HuH-7 (cell line): Measurements from ENCODE around the gene EDN2.

ENCODE experiments used
- DNase-seq: peaks from one replicate; pipeline ENCODE4 v3.0.0; 2011; ENCODE audit warnings: low spot score

EDN2 gene

DNA sequence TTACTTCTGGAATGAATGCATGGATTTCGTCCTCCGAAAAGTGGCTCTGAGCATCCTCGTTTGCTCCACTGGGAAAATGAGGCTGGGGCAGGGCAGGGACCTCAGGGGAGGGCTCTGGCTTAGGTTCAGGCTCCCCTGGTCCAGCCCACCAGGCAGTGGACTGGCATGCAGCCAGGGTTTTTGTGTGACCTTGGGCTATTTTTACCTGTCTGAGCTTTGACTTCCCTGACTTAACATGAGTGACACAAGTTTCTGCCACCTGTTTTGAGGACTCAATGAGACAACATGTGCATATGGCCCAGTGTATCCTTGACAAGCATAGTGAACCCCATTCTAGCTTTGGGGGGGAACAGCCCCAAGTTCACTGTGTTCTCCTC lies 32.6 kb upstream of the EDN2 start:
- no peak for DNase-seq

DNA sequence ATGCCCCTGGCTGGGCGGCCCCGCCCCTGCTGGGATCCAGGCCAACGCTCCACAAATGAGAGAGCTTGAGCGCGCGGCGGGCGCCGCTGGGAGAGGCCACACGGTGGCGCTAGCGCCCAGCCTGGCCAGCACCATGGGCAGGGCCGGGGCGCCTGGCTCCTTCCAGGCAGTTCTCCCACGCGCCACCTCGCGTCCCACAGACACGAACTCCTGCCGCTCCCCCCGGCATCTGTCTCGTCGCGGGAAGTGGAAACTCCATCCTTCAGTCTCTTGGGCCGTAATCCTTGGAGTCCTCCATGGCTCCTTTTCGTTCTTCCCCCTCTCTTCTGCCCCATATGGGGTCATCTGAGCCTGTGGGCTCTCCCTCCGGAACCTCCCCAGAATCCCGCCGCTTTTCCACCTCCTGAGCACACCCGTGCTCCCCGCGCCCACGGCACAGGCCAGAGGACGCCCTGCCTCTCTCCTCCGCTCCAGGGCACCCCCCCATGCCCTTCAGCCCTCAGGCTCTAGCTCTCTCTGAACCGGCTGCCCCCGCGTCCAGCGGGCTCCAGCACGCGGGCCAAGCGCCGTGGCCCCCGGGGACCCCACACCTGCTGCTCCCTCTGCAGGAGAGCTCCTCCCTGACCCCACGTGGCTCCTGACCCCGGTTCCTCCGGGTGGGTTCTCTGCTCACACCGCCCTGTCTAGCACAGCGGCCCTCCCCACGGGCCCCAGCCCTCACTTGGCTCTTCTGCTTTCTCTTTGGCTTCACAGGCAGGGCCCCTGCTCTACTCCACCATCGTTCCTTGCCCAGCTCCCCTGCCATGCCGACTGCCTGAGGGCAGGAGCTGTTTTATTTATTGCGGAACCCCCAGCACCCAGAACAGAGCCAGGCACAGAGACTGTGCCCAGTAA lies 31.9 kb upstream of the EDN2 start:
- peak; percentile 97 for DNase-seq

DNA sequence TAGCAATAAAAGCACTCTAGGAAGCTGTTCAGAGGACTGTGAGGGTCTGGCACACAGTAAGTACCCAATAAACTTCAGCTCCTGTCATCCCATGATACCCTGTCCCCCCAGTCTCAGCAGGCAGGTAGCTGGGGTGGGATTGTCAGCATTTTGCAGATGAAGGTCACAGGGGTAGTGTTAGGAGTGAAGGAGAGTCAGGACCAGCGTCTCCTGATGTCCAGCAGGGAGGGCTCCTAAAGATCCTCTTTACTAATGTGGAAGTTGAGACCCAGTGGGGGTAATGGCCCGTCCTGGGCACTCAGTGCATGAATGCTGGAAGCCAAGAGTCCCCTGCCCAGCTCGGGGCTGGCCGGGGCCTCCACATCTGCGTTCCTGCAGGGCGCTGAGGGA lies 31.3 kb upstream of the EDN2 start:
- no peak for DNase-seq

DNA sequence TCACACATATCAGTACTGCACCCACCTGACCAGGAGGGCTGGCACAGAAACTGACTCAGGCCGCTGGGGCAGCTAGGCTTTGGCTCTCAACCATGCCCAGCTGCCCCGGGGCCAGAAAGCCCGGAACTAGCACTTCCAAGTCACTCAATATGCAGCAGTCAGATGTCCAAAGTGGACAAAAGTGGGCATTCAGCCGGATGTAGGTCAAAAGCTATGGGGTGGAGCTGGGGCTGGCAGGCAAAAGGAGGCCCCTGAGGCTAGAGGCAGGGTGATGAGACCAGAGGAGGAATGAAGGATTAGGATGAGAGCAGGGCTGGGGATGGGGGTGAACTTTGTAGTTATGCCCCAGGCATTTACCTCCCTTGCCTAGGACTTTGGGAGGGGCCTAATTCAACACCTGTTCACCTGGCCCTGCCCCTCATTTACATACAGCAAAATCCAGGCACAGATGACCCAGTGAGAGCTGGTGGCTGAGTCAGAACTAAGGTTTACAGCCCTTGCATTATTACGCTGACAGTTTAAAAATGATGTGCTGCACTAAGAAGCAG lies 30.7 kb upstream of the EDN2 start:
- DNase-seq: no peak

DNA sequence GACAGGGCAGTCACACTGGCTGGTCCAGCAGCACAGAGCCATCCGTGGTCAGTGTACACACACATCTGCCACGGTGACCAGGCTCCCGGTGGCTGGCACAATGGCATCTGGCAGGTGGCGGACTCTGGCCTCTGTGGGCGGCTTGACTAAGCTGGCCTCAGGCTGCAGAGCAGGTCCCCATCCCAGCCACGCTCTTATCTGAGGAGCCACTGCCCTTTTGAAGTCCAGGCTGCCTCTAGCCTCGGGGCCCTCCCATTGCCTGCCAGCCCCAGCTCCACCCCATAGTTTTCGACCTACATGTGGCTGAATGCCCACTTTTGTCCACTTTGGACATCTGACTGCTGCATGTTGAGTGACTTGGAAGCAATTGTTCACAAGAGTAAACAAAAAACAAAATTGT lies 29.9 kb upstream of the EDN2 start:
- DNase-seq: no peak

DNA sequence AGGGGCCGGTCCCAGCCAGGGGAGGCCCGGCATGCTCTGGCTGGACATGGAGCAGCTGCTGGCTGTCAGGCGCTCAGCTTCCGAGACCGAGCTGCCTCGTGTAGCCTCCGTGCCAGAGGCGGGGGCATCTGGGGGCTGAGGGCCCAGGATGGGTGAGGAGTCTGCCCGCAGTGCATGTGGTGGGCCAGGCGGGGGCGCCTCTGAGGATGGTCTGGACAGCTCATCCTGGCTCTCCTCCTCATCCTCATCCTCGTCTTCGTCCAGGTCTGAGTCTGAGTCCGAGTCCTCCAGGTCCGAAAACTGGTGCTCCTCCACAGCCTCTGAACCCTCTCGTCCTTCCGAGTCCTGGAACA lies 28.9 kb upstream of the EDN2 start:
- DNase-seq: peak; percentile 60

DNA sequence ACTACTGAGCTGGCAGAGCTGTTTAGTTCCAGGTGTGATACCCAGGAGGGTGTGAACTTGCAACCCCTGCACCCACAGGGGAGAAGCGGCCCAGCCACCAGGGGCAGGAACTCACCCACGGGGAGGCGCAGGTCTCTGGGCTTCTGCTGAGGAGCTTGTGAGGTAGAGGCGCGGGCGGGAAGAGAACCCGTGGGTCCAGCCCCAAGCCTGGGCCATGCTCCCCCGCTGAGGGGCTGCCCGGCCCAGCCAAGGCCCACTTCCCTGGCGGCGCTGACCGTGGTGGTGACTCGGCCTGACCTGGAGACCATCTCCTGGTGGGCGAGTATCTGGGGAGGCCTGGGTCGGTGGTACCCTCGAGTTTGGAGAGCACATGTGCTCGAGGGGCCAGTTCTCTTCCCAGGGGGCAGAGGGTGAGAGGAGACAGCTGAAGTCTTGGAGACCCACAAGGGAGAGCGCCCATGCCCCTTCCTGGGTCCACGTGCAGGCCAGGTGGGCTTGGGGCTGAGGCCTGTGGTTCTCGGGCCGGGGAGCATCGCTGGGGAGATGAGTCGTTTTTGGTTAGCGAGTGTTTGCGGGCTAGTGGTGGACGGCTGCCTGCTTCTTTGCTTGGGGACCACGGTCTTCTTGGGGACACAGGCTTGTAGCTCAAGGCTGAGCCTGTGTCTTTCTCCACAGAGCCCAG lies 28.4 kb upstream of the EDN2 start:
- no peak for DNase-seq

DNA sequence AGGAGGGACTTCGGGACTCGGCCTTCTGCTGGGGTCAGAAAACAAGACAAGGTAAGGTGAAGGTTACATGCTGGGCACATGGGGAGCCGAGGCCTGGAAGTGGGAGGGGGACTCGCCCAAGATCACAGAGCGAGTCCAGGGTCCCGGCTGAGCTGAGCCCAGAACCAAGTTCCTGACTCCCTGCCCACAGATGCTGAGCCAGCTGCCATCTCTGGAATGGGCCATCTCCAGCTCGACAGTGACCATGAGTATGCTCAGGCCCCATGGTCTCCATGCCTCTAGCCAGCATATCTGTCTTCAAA lies 26.7 kb upstream of the EDN2 start:
- DNase-seq: no peak

DNA sequence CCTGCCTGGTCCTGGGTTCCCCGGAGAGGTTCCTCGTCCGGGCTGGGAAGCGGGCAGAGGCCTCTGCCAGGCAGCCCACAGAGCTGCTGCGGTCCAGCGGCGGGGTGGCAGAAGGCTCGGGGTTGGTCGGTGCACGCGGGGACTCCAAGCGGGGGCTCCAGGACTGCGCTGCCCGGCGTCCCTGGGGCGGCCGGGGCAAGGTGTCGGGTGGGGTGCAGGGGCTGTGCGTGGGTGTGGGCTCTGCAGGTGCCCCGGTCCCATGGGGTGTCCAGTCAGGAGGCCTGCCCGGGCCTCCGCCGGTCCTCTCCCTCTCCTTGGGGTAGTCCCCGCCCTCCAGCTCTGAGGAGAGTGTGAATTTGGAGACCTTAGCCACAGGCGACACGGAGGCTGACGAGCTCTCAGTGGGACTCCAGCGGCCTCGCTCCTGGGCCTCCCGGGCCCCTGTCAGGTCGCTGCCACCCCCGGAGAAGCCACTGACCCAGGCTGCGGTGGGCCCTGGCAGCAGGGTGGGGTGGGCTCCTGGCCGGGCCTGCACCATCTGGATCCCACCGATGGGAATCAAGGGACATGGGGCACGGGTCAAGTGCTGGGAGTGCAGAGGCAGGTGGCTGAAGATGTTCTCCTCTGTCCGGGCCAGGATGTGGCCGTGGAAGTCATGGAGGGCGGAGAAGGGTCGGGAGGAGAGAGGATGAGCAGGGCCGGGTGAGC lies 26.2 kb upstream of the EDN2 start:
- no peak for DNase-seq

DNA sequence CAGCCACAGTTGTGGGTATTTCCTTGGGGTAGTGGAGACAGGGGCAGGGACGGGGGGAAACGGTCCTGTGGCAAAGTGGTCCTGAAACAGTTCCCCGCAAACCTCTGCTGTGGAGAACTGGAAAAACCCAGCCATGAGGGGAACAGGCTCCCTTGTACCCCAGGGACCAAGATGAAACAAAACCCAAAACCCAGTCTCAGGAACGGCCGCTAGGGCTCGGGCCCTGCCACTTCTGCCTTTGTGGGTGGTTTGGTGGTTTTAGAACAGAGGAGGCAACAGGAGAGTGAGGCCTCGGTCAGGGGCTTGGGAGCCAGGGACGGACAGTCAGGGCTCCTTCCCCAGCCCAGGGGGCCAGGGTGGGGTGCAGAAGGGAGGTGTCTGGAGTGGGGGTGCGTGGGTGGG lies 24.8 kb upstream of the EDN2 start:
- no peak for DNase-seq

DNA sequence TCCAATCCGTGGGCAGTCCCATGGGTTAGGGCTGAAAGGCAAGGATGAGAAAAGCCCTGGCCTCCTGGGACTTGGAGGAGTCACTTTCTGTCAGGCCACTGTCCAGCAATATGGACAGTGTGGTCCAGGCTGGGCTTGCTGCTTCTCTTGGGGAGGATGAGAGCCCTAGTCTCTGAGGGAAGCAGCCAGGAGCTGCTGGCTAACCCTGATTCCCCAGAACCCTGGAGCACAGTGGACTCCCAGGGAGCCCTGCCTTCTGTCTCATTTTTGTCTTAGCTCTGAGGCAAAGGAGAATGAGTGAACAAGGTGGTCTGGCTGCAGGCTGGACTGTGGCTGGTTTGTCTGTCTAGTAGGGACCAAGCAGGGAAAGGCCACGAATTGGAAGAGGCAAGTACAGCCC lies 23.8 kb upstream of the EDN2 start:
- no peak for DNase-seq

DNA sequence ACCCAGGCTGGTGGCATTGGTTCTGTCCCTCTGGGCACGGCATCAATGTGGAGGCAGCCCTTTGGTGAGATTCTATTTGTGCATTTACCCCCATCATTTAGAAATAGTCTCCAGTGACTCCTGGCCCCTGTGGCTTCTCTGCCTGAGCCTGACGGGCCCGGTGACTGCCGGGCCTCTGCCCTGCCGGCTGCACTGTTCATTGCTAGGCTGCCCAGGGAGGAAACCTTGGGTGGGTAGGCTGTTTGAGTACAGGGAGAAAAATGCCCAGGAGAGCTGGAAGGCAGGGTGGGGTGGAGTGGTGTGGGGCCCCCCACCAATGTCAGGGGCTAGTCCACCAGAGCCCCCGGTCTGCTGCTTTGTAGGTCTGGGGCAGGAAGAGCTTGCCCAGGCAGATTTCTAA lies 23.4 kb upstream of the EDN2 start:
- DNase-seq: no peak

DNA sequence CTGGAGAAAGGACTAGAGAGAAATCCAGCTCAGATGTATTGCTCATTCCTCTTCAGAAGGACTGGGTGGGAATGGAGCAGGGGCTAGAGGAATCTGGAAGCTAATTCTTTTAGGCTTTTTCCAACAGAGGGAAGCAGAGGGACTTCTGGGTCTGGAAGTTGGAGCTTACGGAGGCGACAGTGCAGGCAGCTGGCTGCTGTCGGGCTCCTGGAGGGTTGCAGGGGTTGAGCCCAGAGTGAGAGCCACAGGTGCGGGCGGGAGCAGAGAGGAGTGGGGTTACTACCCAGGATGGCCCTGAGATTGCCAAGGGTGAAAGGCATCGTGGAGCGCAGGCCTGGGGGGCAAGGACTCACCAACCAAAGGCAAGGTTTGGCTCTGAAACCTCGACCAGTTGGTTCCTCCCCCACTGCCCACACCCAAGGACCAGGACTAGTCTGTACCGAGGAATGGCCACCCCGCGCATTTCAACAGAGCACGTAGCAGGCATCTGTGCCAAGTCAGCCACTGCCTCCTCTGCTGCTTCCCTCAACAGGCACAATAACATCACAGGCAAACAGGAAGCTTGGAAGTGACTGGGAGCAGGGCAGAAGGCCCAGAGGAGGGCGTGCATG lies 22.7 kb upstream of the EDN2 start:
- DNase-seq: no peak

DNA sequence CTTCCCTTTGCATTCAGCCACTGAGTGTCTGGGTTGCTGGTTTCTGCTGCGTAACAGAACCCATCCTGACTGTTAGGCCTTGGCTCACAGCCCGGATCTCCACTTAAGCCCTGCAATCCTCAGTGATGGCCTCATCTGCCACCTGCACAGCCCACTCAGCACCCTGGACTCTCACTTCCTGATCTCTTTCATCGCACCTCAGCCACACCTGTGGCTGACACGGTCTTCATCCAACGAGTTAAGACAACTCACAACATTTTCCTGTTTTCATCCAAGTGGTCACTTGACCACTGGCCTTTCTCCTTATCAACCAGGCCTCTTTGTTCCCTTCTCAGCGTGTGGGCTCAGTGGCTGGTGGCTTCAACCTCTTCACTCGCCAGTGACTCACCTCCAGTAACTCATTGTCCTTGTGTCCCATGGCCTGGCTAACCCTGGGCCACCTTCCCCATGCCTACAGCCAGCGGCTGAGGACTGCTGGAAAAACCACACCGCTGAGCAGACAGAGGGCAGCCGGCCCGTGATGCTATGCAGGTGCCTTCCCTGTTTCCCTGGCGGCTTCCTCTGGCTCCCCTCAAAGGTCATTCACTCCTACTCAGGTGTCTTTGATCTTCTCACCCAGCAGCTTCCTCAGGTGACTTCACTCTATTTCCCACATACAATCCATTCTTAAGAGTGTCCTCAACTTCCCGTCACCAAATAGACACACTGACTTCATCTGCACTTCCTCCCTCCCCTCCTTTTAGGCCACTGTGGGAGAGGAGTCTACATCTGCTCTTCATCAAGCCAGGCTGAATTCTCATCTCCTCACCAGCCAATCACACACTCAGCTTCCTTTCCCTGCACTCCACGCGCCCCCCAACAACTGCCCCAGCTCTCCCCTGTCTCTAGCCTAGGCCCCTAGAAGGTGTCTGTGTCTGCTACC lies 19.9 kb upstream of the EDN2 start:
- no peak for DNase-seq

DNA sequence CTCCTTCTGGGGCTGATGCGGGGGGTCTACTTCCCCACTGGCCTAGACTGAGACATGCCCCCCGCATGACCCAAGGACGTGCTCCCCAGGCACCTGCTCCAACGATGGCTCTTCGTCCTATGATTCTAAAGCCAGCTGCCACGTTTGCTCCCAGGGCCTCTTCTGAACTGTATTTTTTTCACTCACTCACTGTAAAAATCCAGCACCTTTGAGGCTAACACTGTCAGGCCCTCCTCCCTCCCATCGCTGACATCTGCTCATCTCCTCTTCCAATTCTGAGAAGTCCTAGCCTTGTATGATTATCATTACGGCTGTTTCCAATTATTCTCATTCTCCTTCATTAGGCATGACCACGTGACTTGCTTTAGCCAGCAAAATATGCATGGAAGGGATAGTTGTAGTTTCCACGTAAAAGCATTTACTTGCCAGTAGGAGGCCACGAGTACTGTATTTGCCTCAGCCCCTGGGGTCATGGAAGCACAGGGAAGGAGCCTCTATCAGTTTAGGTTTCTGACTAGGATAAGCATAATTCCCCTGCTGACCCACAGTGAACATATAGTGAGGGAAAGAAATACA lies 19.1 kb upstream of the EDN2 start:
- DNase-seq: peak; percentile 49

DNA sequence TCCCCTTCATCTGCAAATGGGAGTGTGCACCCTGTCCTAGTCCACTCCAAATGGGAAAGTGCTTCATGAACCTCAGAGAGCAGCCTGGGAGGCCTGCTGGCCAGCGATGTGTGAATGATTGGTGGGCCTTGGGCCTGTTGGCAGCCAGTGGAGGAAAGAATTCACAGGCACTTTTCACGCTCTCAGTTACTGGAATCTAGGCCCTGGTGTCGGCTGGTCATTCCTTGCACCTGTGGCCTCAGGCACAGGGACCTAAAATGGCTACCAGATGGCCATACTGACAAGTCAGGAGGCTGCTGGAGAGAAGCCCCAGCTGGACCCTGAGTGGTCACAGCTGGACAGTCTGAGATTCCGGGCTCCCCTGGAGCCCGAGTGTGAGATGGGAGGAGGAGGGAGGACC lies 18.4 kb upstream of the EDN2 start:
- DNase-seq: no peak

DNA sequence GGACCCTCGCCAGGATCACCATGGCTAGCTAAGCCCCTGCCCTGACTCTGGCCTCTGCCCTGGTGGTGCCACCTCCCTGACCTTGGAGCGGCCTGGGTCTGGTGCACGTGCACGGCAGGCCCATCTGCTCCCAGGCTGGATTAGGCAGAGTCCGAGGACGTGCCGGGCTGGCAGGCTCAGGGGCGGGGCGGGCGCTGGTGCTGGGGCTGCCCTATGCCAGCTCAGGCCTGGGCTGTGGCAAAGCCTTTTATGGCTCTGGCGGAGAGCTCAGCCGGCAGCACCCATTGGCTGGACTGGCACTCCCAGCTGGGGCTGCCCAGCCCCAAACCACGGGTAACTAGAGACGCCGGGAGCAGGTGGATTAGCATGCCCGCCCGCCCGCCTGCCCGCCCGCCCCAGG lies 17.1 kb upstream of the EDN2 start:
- DNase-seq: no peak

DNA sequence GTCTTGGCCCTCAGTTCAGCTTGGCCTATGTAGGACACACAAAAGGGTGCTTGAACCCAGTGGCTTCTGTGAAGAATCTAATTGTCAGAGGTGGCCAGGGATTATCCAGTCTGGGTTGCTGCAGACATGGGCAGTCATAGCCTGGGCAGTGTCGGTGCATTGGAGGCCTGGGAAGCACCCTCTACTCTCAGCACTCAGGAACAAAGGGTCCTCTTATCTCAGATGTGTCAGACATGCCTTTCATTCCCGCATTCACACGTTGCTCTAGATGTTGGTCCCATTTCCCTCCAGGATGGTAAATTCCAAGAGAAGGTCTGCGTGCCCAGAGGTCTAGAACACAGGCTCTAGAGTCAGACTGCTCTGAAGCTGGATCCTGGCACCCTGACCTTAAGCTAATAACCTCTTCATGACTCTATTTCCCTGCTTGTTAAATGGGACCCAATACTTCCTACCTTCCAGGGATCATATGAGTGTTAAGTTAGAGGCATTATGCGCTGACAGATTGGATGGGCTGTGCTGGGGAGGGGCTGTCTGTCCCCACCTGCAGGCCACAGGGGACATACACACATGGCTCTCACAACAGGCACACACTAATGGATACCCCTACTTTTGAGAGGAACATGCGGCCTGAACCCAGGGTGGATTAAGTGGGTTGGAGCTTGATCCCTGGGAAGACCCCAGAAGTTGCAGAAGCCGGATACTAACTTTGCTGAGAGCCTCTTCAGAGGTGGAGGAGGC lies 16.5 kb upstream of the EDN2 start:
- DNase-seq: no peak

DNA sequence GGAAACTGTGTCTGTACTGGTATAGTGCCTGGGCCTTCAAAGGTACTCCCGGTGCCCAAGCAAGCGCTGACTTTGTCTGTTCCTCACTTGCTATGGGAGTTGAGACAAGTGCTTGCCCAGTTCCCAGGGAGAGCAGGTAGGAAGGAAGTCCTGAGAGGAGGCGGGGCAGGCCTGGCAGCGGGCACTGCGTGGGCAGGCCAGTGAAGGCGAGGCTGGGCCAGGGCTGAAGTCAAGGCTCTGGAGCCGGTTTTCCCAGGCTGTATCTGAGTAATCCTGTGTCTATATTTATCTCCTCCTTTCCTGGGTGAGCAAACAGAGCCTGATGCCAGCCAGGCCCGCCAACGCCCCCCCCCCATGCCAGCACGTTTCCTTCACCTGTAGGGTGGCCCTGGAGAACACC lies 15.9 kb upstream of the EDN2 start:
- DNase-seq: no peak

DNA sequence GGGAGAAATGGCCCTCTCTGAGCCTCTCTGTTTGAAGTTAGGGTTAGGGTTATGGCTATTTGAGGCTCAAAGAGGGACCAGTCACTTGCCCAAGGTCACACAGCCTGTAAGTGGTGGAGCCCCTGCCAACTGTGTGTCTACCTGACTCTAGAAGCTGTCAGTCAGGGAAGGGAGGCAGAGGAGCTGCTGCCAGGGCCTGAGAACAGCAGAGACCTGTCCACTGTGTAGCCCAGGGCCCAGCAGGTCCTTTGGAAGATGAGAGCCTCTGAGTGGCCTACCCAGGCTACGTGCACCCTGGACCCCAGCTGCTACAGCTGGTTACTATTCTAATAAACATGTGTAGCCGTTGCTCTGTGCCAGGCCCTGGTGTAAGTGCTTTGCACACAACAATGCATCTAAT lies 15.1 kb upstream of the EDN2 start:
- DNase-seq: no peak

DNA sequence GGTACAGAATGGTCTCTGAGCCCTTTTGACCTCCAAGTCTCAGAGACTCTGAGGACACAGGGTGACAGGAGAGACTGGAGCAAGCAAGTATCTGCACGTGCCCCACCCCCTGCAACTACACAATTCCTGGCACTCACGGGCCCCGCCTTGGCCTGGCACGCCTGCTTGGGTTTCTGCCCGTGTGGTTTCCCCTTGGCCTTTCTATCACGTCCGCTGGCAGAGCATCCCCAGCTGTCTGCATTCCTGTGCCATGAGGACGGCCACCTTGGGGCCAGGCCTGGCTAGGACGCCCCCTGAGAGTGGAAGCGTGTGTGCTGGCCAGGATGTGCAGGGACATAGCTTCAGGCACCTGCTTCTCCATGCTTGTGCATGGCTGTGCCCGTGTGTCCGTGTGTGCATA lies 14.3 kb upstream of the EDN2 start:
- DNase-seq: no peak
